ENCODE measurements around the gene NCAPD3.
"Not testable (repeated sequence)": the region's sequence is repeated elsewhere in the genome, so short reads cannot be mapped to it uniquely, and the experiment has no call there.

NCAPD3 gene

DNA sequence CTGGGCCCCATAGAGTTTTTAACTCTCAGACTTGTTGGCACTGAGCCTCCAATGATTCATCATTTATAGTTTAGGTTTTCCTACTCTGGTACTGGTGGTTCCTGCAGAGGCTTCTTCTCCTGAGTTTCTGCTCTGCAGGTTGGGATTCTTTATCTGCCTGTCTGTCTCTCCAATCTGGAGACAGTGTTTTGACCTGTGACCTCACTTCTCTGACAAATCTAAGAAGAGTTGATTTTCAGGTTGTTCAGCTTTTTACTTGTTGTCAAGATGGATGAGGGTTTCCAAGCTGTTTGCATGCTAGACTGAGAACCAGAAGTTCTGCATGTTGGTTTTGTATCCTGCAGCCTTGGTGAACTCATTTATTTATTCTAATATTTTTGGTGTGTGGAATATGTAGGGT is 91.0 kb downstream of the NCAPD3 start:
- DNase-seq (ENCODE audit: low spot score), result no peak

- DNase-seq (ENCODE audit: low spot score), result no peak
Measured at GRCh38 chr11:134131628-134132244, 92.0 kb downstream of the NCAPD3 start.

GRCh38 chr11:134126217-134126822 is 97.4 kb downstream of the NCAPD3 start:
- DNase-seq (ENCODE audit: low spot score), result no peak

DNA sequence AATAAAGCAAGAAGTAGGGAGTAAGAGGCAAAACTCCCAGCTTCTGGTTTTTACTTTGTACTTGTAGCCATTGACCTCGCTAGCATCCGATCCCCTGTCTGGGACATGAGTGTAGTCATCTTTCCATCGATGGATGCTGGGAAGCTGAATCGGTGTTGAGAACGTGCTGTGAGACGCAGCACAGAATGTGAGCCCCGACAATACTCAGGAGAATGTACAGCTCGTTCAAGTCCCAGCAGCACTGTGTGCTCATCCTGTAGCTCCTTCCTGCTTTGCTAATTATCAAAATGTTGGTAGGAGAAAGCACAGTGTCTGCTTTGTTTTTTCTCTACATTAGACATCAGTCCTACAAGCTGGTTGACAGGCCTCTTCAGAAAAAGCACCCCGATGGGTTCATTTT is 98.3 kb downstream of the NCAPD3 start:
- DNase-seq (ENCODE audit: low spot score), result no peak

DNA sequence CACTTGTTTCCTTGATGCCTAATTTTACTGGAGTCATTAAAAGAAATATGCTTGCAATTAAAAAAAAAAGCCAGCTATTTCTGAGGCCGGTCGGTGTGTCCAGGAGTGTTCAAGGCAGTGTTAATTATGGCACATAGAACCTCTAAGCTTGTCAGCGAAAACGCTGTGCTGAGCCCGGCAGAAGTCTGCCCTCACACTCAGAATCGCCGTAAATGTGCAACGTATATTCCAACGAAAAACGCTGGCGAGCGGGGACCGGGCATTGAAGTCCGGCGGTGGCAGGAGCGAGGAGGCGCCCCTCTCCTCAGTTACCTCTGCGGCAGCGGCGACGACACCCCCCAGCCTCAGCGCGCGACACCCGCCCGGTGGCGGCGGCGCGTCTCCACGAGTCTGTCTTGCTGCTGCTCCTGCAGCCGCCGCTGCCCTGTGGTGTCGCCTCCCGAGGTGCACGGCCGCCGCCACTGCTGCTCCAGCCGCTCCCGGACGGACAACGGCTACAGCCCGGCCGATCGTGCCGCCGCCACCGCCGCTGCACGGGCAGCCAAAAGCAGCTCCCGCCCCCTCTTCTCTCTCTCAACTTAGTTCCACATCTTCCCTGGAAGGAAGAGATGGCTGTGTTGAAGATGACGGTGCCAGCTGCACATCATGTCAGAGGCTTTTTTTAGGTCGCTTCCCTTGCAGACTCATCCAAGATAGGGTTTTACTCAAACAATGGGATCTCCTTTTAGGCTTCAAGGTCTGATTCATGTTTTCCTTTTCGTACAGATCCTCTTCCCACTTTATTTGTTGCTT is 98.9 kb downstream of the NCAPD3 start:
- DNase-seq (ENCODE audit: low spot score), result no peak

- DNase-seq (ENCODE audit: low spot score), result peak; percentile 80
Measured at GRCh38 chr11:134120921-134121526, 102.7 kb downstream of the NCAPD3 start.

DNA sequence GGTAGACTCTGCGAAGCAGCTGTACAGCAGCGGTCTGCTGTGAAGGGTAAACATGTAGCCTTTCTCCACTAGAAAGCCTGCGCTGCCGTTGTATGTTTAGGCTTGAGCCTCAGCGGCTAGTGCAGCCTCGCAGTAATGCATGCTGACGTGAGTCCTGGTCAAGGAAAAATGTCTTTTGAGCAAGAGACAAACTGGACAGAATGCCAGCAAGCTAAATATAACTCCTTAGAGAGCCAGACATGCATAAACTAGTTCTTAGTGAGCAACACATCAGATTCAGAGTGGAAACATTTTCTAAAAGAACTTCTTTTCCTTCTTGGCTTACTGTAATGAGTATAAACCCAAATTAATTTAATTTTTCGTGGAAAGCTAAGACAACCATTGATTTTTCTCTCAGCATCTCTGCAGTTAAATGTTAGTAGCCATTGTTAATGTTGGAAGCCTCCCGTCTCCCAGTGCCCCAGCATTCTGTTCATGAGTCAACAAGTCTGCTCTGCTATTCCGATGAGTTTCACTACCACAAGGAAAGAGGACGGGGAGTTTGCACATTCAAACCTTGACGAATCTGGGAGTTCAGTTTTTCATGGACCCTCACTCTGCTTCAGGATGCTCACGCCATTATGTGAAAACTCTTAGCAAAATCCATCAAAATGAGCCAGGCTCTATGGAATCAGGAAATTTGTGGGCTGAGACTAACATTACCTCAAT is 103.5 kb downstream of the NCAPD3 start:
- peak; percentile 78 for DNase-seq (ENCODE audit: low spot score)

GRCh38 chr11:134119094-134119493 is 104.7 kb downstream of the NCAPD3 start:
- no peak for DNase-seq (ENCODE audit: low spot score)

GRCh38 chr11:134118006-134118405 is 105.8 kb downstream of the NCAPD3 start:
- no peak for DNase-seq (ENCODE audit: low spot score)

GRCh38 chr11:134116210-134116609 is 107.6 kb downstream of the NCAPD3 start:
- DNase-seq (ENCODE audit: low spot score), result no peak

DNA sequence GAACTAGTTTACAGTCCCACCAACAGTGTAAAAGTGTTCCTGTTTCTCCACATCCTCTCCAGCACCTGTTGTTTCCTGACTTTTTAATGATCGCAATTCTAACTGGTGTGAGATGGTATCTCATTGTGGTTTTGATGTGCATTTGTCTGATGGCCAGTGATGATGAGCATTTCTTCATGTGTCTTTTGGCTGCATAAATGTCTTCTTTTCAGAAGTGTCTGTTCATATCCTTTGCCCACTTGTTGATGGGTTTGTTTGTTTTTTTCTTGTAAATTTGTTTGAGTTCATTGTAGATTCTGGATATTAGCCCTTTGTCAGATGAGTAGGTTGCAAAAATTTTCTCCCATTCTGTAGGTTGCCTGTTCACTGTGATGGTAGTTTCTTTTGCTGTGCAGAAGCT is 110.0 kb downstream of the NCAPD3 start:
- not testable (repeated sequence) for DNase-seq (ENCODE audit: low spot score)

DNA sequence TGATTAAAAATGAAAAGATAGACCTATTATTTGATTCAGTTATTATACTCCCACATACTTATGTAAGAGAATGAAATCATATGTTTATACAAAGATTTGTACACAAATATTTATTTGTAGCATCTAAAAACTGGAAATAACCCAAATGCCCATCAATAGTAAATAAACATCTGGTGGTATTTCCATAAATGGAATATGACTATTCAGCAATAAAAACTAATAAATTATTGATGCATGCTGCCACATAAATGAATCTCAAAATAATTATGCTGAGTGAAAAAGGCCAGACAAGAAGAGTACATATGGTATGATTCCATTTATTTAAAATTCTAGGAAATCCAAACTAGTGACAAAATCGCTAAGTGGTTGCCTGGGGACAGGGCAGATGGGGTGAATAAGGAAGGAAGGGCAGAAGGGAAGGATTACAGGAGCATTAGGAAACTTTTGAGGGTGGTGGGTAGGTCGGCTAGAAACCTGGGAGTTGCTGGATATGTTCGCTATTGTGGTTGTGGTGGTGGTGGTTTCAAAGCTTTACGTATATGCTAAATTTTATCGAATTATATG is 113.4 kb downstream of the NCAPD3 start:
- no peak for DNase-seq (ENCODE audit: low spot score)
